CD4-positive, alpha-beta T cell treated with Interleukin-1 beta for 1 hour (primary cell): ENCODE measurements around the gene NFKBIB.
A peak's percentile ranks its signal among the peaks of the same experiment; 100 is the strongest.
"Not testable (repeated sequence)": the region's sequence is repeated elsewhere in the genome, so short reads cannot be mapped to it uniquely, and the experiment has no call there.

Experiments
- DNase-seq, 2 donors: peaks; one replicate each; pipeline ENCODE4 v3.0.0-alpha.2; 2020 to 2022

Gene NFKBIB, protein sequence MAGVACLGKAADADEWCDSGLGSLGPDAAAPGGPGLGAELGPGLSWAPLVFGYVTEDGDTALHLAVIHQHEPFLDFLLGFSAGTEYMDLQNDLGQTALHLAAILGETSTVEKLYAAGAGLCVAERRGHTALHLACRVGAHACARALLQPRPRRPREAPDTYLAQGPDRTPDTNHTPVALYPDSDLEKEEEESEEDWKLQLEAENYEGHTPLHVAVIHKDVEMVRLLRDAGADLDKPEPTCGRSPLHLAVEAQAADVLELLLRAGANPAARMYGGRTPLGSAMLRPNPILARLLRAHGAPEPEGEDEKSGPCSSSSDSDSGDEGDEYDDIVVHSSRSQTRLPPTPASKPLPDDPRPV

DNA sequence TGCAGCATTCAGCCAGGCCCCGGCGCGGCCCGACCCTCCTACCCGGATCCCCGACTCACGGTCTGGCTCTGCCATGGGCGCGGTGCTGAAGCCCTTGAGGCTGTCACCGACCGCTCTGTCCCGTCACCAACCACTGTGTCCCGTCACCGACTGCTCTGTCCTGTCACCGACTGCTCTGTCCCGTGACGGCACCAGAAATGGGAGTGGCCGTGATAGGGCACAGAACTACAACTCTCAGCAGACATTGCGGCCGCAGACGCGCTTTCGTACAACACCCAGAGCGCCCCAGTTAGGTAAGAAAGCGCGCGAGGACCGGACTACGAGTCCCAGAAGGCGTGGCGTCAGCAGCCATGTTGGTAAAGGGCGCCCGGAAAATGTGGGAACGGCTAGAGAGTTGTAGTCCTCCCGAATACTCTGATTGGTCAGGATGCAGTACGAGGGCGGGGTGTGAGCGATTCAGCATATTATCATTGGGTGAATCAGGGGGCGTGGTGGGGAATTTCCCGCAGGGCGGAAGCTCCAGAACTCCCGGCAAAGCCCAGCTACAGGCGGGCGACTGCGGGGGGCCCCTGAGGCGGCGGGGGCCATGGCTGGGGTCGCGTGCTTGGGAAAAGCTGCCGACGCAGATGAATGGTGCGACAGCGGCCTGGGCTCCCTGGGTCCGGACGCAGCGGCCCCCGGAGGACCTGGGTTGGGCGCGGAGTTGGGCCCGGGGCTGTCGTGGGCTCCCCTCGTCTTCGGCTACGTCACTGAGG is at the start of gene NFKBIB, which contains the start of gene SIRT2:
Gene NFKBIB (plus strand): TSS at position 523 of the 755 bp plus-strand sequence. CDS start 64 bp downstream, at position 587.
Gene SIRT2 (minus strand): TSS at position 172 of the 755 bp plus-strand sequence. CDS start 97 bp downstream, at position 75.
- DNase-seq = peak; percentile 100

DNA sequence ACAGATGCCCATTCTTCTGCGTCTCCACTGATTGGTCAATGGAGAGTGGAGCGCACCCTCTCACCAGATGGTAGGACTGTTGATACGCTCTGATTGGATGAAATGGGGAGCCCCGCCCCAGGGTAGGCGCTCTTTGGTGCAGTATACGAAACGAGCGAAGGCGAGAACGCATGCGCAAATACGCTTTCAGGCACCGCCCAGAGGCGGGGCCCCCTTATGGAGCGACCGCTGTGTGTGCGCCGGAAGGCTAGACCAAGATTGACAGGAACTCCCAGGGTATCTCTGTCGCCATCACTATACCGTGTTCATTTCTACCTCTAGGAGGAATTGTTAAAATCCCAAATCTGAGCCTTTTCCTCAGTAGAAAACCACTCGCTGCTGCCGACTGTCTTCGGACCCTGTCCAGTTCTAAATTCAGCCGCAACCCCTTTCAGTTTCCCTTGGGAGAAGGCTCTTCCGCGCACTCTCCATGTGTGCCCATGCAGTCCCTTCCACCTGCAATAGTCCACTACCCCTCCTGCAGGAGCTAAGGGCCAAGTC is 49.3 kb upstream of the NFKBIB start:
- no peak for DNase-seq

DNA sequence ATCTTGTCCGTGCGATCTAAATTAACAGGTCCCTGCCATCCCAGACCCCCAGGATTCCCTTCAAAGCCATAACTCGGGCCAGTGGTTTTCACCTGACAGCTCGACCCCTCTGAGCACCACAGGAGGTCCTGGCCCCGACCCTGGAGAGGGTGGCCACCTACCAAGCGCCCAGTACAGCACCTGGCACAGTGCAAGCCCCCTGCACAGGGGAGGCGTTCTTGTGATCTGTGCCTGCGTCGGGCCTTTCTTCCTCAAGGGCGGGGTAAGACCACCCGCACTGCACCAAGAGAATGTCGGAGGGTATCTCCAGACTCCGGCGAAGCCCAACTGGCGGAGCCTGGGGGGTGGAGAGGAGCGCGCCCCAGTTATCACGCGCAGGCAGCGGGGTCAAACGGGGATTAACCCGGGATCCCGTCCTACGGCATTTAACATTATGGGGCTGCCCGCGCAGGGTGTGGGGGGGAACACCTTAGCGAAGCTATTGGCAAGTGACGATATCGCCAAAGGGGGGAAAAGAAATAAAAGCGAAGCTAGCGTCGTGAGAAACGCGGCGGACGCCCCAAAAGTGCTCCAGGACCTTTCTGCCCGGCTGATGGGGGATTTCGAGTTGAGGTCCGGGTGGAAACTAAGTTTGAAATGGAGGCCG is 48.7 kb upstream of the NFKBIB start:
- DNase-seq = peak; percentile 51 to 54

DNA sequence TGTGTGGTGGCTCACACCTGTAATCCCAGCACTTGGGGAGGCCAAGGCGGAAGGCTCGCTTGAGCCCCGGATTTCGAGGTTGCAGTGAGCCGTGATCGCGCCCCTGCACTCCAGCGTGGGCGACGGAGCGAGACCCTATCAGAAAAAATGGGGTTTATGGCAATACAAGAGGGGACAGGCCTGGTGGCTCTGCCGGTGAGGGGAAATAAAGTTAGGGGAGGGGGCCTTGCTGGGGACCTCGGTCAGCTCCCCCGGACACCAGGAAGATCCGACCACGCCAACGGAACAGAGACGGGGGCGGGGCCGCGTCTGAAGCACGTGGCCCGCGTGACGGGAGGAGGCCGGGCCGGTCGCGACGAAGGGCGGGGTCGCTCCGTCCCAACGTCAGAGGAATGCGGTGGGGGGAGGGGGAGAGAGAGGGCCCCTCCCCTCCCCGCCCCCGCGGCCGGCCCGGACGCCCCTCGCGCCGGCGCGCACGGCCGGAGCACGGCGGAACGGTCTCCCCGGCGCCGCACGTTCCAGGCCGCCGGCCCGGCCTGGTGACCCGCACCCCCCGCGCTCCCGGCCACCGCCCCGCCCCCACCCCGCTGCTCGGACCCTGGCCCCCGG is 48.0 kb upstream of the NFKBIB start:
- peak; percentile 91 to 92 for DNase-seq

DNA sequence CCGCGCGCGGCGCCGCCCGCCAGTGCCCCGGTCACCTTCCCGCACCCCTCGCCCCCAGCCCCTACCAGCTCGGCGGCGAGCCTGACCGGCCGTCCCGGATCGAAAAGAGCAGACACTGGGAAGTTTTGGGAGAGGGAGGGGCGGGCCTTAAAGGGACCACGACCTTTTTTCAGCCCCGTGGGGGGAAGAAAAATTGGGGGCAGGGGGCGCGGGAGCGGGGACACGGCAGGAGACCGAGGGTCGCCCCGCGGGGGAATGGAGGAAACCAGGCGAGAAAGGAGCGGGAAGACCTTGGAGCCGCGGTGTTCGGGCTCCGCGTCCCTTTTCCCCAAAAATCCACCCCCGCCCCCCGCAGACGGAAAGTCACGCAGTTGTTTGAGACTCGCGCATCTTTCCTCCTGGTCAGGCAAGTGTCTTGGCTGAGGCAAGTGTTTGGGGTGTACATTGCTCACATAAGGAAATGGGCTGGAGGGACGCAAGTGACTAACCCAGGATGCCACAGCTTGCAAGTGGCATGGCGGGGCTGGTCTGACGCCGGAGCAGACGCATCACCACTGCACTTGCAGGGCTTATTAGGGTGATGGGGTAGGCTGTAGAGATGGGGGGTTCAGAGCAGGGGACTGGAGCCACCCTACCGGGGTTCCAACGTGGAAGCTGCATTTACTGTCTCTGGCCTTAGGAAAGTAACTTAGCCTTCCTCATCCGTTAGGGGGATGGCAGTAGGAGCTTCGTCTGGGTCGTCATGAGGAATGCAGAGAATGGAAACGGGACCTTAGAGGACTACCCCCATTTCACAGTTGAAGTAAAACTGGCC is 47.3 kb upstream of the NFKBIB start:
- DNase-seq = peak; percentile 68 to 76

DNA sequence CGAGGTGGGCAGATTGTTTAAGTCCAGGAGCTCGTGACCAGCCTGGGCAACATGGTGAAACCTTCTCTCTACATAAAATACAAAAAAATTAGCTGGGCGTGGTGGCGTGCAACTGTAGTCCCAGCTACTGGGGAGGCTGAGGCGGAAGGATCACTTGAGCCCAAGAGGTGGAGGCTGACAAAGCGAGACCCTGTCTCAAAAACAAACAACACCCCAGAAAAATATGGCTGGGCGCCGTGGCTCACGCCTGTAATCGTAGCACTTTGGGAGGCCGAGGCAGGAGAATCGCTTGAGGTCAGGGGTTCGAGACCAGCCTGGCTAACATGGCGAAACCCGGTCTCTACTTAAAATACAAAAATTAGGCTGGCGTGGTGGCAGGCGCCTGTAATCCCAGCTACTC is 46.6 kb upstream of the NFKBIB start:
- no peak for DNase-seq

DNA sequence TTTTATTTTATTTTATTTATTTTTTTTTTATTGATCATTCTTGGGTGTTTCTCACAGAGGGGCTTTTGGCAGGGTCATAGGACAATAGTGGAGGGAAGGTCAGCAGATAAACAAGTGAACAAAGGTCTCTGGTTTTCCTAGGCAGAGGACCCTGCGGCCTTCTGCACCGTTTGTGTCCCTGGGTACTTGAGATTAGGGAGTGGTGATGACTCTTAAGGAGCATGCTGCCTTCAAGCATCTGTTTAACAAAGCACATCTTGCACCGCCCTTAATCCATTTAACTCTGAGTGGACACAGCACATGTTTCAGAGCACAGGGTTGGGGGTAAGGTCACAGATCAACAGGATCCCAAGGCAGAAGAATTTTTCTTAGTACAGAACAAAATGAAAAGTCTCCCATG is 44.8 kb upstream of the NFKBIB start:
- not testable (repeated sequence) for DNase-seq

DNA sequence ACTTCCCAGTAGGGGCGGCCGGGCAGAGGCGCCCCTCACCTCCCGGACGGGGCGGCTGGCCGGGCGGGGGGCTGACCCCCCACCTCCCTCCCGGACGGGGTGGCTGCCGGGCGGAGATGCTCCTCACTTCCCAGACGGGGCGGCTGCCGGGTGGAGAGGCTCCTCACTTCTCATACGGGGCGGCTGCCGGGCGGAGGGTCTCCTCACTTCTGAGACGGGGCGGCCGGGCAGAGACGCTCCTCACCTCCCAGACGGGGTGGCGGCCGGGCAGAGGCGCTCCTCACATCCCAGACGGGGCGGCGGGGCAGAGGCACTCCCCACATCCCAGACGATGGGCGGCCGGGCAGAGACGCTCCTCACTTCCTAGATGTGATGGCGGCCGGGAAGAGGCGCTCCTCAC is 44.0 kb upstream of the NFKBIB start:
- DNase-seq = not testable (repeated sequence)

DNA sequence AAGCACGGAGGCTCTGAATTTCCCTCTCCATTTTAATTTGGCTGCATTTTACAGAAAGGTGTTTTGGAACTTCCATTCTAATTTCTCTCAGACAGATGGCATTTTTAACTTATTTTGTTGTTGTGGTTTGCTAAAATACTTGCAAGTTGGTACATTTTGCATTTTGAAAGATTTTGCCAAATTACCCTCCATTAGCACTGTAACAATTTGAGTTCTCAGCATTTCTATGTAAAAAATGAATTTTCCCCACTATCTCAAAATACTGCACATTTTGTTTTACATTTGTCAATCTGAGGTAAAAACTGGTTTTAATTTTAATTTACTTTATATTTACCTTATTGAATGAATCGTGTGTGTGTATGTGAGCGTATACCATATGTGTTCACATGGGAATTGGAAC is 43.0 kb upstream of the NFKBIB start:
- DNase-seq = no peak

DNA sequence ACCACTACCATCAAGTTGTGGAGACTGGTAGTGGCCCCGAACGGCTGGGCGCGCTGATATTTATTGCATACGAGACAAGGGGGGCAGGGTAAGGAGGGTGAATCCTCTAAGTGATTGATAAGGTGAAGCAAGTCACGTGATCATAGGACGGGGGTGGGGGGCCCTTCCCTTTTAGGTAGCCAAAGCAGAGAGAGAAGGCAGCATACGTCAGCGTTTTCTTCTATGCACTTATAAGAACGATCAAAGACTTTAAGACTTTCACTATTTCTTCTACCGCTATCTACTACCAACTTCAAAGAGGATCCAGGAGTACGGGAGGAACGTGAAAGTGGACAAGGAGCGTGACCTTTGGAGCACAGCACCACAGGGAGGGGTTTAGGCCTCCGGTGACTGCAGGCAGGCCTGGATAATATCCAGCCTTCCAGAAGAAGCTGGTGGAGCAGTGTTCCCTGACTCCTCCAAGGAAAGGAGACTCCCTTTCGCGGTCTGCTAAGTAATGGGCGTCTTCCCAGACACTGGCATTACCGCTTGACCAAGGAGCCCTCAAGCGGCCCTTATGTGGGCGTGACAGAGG is 40.1 kb upstream of the NFKBIB start:
- not testable (repeated sequence) for DNase-seq

DNA sequence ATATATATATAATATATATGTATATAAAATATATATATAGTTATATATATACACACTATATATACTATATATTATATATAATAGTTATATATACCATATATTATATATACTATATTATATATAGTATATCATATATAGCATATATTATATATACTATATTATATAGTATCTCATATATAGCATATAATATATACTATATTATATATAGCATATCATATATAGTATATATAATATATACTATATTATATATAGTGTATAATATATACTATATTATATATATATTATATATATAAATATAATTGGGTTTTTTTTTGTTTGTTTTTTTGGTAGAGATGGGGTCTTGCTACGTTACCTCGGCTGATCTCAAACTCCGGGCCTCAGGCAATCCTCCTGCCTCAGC is 38.4 kb upstream of the NFKBIB start:
- DNase-seq = no peak

DNA sequence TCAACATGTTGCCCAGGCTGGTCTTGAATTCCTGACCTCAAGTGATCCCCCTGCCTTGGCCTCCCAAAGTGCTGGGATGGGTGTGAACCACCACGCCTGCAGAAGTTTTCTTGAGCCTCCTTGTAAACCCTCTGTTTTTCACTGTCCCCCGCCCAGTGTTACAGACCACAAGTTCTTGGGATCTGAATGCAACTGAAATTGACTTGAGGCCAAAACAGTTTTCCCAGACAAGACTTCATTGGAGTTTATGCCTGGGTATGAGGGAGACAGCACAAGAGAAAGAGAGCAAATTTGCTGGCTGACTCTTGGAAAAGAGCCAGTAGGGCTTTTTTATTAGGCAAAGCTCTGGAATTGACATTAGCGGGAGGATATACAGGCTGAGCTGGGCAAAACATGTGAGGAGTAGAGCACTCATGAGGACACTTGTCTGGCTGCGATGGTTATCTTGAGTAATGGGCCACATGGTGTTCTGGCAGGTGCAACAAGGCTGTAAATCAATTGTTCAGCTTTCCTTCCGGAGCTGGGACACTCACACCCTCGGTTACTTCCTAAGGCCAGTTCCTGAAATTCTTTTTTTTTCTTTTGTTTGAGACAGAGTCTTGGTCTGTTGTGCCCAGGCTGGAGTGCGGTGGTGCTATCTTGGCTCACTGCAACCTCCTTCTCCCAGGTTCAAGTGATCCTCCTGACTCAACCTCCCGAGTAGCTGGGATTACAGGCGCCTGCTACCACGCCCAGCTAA is 37.3 kb upstream of the NFKBIB start:
- no peak for DNase-seq

DNA sequence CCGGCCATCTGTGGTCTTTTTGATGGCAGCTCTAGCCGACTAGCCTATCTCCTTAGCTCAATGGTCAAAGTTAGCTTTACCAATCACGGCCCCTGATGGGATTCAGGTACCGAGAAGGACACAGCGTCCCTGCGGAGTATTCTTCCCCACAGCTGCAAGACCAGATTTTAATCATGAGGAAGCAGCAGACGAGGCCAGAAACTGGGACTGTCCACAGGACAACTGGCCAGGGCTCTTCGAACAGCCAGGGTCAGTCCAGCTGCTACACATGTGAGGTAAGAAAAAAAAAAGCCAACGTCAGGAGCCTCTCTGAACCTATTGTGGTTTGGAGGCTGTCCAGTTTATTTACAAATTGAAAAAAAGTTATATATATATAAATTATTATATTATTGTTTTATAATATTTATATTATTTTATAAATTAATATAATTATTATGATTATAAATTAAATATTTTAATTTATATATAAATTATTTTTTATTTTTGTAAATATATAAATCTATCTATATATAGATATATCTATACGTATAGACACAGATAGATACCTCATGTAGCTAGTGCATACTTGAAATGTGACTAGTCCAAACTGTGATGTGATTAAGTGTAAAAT is 32.5 kb upstream of the NFKBIB start:
- DNase-seq = no peak

DNA sequence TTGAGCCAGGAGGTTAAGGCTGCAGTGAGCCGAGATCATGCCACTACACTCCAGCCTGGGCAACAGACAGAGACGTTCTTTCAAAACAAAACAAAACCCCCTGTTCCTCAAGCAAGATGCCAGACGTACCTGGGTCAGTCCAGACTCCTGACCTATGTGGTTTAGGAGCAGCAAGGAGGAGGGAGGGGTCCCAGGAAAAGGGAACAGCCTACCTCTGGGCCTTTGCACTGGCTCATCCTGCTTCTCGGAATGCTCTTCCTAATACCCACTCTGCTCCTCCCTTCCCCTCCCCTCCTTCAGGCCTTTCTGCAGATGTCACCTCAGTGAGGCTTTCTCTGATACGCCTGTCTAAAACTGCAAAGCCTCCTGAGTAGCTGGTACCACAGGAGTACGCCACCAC is 31.2 kb upstream of the NFKBIB start:
- DNase-seq = no peak

DNA sequence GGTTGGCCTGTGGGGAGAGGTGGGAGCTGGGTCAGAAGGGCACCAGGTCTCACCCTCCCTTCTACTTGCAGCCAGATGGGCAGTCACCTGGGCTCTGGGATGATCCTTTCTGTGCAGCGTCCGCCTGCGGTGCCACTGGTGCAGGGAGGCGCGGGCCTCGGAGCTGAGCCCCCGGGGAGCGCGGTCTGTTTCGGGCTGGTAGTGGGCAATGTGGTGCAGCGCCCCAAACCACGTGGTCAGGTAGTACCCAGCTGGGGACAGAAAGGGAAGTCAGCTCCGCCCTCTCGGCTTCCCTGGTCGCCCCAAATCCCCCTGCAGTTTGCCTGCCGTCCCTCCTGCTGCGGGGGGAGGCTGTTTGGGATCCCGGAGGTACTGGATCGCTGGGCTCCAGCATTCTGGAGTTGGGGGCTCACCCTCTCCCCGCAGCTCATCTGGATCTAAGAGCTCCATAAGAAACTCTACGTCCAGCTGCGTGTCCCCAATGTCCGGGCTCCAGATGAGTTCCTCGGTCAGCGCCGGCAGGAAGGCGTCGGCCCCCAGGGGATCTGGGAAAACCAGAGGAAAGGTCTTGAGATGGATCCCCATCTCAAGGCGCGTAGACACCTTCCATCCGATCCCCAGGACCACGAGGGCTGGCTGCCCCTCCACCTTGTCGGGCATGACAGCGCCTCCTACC is 30.5 kb upstream of the NFKBIB start:
- peak; percentile 33 to 50 for DNase-seq

DNA sequence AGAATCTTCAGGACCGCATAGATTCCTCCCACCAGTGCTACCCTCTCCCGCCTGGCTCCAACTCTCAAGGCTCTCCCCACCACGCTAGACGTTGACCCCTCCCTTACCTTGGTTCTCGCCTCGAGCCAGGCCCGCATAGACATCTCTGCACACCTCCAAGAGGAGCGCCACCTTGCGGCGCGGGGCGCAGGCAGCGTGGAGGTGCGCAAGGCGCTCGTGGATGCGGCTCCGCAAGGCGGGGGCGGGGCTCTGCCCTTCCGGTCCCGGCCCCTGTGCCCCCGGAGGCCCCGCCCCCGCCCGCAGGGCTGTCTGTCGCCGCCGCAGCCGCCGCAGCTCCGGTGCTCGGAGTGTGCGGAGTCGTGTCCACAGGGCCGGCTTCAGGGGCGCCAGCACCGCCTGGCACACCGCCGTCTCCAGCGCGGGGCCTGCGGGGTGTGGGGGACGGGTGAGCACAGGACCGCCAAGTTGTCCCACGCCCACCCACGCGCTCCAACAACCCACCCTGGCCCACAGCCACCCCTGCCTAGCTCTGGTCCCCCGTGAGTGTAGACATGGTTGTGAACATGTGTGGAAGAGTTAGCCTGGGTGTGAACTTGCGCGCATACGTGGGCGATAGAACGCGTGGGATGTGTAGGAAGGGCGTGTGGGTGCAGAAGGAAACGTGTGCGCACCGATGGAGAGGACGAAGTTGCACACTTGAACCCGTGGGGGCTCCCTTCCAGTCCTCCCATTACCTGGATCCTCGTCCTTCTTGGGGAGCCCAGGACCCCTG is 29.7 kb upstream of the NFKBIB start:
- DNase-seq = peak; percentile 96

DNA sequence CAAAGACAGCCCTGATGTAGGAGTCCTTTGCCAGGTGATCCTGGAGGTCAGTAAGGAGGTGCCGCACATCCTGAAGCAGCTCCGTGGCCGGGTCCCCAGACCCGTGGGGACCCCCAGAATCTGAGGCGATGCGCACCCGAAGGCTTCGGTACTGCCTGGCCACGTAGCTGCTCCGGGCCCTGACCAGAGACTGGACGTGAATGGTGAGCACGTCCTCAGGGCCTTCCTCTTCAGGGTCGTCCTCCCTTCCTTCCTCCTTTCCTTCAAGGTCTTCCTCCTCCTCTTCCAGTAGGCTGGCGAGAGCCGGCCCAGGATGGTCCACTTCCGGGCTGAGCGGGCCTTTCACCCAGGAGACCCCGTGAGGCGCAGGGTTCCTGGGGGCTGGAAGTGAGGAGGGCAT is 29.2 kb upstream of the NFKBIB start:
- no peak for DNase-seq

DNA sequence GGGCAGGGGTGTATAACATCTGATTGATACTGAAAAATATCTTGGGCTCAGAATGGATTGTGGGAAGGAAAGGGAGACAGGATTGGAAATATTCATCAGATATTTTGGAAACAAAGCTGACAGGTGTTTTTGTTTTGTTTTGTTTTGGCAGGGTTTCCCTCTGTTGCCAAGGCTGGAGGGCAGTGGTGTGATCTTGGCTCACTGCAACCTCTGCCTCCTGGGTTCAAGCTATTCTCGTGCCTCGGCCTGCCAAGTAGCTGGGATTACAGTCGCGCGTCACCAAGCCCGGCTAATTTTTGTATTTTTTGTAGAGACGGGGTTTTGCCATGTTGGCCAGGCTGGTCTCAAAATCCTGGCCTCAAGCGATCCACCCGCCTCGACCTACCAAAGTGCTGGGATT is 26.4 kb upstream of the NFKBIB start:
- DNase-seq = not testable (repeated sequence)
